HG02623 (cell line): ENCODE results near the gene SMIM1.
"Not testable (repeated sequence)": the region's sequence is repeated elsewhere in the genome, so short reads cannot be mapped to it uniquely, and the experiment has no call there.

ENCODE experiments used
- ATAC-seq: cut with Tn5 transposase; IDR thresholded peaks from one replicate; pipeline ENCODE4 v1.9.1; 2021; ENCODE audit warnings: moderate library complexity; ENCODE audit not compliant: unreplicated experiment

The SMIM1 gene, protein sequence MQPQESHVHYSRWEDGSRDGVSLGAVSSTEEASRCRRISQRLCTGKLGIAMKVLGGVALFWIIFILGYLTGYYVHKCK

DNA sequence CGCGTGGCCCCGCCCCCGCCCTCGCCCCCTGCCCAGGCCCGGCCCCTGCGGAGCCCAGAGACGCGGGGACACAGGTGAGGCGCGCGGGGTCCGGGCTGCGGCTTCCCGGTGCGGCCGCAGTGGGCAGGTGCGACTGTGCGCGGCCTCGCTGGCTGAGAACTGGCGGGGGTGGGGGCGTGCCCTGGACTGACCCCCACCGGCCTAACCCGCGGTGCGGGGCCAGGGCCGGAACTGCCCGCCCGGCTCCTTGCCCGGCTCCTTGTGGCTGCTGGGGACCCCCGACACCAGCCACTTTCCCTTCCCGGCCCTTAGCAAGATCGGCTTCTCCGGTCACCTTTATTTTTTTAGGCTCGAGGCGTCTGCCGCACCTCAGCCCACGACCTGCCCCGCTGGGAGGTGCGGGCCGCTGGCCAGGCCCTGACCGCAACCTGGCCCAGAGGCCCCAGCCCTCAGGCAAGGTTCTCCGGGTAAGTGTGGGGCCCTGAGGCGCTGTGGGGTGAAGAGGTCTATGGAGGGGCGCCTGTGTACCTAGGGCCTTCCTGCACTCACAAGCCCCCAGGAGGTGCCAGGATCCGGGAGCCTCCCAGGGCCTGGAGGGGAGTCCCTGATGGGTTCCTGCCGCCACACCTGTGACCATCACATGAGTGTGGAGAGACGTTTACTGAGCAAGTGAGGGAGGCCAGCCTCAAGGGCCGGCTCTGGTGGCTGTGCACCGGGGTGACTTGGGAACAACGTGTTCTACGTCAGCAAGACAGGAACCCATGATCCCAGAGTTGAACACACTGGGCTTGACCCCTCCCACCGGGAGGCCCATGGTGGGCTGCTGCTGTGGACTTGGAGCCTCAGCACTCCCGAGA, at the start of gene SMIM1:
TSS of gene SMIM1 (plus strand) at position 35 of the 857 bp plus-strand sequence. CDS start 2,625 bp downstream, outside the sequence.
- peak; percentile 8 for ATAC-seq

DNA sequence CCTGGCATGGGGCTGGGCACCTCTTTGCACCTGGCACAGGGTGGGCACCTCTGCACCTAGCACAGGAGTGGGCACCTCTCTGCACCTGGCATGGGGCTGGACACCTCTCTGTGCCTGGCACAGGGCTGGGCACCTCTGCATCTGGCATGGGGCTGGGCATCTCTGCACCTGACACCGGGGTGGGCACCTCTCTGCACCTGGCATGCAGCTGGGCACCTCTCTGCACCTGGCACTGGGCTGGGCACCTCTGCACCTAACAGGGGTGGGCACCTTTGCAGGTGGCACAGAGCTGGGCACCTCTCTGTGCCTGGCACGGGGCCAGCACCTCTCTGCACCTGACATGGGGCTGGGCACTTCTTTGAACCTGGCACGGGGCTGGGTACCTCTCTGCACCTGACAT, 49.7 kb upstream of the SMIM1 start:
- ATAC-seq = no peak

DNA sequence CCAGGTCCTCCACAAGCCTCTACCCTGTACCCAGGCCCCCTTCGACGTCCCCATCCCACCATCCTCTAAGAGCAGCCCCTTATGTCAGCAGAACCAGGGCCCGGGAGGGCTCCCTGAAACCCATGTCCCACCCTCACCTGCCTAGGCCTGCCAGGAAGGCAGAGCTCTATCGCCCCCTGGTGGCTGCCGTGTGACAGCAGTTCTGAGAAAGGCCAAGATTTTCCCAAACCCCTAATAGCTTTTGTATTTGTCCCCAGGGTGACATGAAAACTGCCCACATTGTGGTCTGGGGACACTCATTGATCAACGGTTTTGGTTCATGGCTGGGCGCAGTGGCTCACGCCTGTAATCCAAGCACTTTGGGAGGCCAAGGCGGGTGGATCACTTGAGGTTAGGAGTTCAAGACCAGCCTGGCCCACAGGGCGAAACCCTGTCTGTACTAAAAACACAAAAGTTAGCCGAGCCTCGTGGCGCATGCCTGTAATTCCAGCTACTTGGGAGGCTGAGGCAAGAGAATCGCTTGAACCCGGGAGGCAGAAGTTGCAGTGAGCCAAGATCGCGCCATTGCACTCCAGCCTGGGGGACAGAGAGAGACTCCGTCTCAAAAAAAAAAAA, 48.0 kb upstream of the SMIM1 start:
- ATAC-seq = not testable (repeated sequence)

DNA sequence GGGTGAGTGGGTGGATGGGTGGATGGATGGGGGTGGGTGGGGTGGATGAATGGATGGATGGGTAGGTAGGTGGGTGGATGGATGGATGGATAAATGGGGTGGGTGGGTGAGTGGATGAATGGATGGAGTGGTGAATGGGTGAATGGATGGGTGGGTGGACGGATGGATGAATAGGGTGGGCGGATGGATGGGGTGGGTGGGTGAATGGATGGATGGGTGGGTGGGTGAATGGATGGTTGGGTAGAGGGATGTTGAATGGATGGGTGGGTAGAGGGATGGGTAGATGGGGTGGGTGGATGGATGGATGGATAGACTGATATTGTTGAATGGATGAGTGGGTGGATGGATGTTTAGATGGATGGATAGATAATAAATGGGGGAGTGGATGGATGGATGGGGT, 47.2 kb upstream of the SMIM1 start:
- no peak for ATAC-seq

DNA sequence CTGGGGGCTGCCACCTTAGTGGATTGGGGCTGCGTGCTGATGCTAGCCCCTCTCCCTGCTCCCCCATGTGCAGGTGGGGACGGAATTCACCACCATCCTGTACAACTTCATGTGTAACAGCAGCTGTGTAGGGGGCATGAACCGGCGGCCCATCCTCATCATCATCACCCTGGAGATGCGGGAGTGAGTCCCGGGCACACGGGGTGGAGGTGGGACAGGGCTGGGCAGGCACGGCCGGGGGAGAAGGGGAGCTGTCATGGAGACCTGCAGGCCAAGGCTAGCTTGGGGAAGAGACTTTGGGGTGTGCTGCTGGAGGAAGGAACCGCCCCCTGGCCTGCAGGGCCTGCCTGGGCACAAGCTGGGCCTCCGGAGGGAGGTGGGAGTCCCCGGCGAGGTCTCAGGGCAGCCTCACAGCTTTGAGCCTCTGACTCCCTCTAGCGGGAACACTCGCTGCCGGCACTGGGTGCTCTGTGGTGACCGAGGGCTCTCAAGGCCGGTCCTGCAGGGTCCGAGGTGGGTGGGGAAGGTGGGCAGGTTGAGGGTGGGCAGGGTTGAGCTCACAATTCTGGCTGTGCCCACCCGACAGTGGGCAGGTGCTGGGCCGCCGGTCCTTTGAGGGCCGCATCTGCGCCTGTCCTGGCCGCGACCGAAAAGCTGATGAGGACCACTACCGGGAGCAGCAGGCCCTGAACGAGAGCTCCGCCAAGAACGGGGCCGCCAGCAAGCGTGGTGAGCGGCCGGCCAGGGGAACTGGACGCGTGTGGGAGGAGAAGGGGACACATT, 45.3 kb upstream of the SMIM1 start:
- no peak for ATAC-seq

DNA sequence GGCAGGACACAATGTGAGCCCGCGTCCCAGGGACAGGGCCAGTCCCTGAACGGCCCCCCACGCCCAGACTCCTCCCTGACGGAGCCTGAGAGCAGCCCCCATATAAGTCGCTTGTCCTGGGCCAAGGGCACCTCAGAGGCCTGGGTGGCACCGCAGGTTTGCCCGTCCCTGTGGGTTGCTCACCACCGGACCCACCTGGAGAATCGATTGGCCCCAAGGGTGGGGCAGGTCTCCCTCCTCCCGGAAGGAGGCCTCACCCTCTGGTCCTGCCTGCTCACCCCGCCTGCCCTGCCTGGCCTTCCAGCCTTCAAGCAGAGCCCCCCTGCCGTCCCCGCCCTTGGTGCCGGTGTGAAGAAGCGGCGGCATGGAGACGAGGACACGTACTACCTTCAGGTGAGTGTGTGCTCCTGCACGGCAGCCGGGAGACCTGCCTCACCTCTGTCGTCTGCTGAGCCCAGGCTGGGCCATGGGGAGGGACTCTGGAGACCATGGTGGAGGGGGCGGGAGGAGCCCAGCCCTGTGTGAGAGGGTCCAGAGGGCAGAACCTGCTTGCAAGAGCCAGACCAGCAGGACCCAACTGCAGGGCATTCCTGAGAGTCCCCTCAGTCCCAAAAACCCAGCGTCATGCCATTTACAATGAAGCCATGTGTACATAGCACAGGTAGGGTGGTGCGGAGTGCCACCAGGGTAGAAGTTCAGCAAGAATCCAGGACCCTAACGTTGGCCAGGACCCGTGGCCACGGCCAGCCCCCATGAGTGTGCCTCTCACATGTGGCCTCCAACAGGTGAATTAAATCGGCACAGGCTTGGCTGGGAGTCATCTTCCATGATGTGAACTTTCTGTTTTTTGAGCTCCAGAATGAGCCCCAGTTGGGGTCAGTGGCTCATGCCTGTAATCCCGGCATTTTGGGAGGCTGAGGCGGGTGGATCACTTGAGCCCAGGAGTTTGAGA, 44.4 kb upstream of the SMIM1 start:
- ATAC-seq = no peak

DNA sequence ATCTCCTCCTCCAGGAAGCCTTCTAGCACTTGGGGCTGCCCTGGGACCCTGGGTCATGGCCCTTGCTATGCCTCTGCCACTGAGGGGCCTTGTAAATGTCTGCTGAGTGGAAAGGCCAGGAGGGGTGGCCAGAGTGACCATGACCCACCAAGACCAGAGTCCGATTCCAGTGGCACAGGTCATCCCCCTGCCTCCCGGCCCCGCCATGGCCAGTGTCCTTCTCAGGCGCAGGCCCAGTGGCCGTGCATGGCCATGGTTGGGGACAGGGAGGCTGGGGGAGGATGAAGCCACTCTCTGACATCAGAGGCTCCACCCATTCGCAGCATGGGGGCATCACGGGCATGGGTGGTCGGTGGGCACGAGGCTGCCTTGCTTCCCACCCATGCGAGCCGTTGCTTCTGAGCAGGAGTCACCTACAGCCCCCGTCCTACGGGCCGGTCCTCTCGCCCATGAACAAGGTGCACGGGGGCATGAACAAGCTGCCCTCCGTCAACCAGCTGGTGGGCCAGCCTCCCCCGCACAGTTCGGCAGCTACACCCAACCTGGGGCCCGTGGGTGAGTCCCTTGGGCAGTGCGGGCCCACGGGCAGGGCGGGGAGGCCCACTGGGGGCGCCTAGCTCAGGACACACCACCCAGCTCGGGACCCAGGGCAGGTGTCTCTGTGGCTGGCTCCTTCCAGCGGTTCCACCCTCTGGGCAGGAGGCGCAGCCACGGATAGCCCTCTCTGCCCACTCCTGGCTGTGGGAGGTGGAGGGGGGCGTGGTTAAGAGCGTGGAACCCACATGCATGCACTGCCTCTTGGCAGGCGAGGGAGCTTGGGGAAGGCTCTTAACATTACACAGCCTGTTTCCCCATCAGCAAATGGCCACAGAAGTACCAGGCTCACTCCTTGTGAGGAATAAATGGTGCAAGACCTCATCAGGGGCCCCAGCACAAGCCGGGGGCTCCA, 42.7 kb upstream of the SMIM1 start:
- ATAC-seq = no peak

DNA sequence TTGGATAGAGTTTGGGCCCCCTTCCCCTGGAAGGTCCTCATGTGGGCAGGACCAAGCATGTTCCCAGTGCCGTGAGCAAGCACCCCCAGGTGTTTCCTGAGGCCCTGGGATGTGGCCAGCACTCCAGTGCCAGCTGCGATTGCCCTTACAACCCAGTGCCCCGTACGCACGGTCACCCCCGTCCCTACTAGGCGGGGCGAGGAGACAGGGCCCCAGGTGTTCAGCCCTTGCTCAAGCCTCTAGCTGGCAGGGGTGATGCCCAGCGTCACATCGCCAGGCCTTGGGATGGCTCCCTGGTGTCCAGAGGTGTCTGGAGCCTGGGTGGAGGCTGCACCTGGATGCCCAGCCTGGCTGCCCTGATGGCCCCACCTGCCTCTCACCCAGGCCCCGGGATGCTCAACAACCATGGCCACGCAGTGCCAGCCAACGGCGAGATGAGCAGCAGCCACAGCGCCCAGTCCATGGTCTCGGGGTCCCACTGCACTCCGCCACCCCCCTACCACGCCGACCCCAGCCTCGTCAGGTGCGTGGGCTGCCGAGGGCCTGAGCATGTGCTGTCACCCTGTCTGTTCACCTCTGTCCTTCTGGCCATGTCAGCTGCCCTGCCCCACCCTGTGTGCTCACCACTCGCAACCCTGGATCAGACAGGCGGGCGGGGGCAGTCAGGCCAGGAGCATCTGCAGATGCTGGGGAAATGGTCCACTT, 41.9 kb upstream of the SMIM1 start:
- no peak for ATAC-seq

DNA sequence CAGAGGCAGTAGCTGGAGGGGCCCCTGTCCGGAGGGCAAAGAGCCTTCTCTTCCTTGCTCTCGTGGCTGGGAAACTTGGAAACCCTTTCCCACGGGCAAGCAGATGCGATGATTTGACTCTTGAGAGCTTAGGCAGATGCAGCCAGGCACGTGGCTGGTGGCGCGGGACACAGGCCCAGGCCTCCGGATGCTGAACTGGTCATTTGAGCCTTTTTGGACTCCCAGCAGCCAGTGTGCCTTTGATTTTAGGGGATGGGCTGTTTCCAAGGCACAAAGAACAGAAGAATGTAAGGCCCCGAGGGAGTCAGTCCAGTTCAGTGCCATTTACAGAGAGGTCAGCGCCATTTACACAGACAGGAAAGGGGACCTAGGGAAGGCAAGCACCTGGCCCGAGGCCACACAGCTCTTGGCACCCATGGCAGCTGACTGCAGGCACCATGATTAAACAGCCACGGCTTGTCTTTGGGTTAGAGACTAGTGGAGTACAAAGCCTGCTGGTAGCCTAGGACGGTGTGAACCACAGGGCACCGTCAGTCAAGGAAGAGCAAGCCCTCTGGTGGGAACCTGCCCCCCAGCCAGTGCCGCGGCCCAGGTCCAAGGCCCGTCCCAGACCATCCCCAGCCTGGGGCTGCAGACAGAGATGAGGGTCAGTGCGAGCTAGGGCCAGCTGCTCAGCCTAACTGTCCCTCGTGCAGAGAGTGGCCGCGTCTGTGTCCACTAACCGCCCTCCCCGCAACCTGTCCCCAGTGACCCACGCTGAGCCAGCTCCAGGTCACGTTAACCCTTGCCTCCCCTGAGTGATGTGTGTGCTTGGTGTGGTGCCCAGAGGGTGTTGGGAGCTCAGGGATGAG, 40.7 kb upstream of the SMIM1 start:
- ATAC-seq = no peak

DNA sequence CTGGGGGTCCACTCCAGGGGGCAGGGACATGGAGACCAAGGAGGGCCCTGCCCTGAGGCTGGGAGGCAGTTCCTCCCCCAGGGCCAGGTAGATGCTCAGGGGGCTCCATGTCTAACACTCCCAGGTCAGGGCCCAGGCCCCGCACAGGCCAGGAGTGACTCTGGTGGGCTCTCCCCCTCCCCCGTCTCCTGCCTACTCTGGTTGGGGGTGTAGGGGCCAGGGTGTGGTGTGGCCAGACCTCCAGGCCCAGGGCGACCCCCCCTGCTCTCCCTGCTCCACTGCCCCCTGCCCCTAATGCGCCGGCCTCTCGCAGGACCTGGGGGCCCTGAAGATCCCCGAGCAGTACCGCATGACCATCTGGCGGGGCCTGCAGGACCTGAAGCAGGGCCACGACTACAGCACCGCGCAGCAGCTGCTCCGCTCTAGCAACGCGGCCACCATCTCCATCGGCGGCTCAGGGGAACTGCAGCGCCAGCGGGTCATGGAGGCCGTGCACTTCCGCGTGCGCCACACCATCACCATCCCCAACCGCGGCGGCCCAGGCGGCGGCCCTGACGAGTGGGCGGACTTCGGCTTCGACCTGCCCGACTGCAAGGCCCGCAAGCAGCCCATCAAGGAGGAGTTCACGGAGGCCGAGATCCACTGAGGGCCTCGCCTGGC, 40.0 kb upstream of the SMIM1 start:
- ATAC-seq = no peak

DNA sequence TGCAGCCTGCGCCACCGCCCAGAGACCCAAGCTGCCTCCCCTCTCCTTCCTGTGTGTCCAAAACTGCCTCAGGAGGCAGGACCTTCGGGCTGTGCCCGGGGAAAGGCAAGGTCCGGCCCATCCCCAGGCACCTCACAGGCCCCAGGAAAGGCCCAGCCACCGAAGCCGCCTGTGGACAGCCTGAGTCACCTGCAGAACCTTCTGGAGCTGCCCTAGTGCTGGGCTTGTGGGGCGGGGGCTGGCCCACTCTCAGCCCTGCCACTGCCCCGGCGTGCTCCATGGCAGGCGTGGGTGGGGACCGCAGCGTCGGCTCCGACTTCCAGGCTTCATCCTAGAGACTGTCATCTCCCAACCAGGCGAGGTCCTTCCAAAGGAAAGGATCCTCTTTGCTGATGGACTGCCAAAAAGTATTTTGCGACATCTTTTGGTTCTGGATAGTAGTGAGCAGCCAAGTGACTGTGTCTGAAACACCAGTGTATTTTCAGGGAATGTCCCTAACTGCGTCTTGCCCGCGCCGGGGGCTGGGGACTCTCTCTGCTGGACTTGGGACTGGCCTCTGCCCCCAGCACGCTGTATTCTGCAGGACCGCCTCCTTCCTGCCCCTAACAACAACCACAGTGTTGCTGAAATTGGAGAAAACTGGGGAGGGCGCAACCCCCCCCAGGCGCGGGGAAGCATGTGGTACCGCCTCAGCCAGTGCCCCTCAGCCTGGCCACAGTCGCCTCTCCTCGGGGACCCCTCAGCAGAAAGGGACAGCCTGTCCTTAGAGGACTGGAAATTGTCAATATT, 39.3 kb upstream of the SMIM1 start:
- ATAC-seq = no peak

DNA sequence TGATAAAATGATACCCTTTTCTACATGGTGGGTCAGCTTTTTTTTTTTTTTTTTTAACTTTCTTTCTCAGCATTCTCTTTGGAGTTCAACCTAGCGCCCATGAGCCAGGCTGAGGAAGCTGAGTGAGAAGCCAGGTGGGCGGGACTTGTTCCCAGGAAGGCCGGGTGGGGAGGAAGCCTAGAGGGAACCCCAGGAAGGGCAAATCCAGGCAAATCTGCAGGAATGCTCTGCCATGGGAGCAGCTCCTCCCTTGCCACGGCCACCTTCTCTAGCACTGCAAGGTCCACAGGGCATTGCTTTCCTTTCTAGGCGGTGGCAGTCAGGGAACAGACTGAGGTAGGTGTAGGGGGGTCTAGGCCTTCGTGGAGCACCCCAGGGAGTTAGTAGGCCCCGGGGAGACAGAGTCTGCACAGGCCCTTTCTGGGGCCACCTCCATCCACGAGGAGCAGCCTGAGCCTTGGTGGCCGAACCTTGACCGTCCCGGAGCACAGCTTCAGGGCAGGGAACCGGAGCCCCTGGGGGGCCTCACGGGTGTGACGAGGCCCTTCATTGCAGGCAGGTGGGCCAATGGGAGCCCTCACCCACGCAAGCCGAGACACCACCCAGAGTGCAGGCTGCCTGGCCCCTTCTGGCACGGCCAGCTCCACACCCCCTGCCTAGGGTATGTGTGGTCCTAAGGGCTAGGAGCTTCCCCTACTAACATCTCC, 38.5 kb upstream of the SMIM1 start:
- ATAC-seq = no peak

DNA sequence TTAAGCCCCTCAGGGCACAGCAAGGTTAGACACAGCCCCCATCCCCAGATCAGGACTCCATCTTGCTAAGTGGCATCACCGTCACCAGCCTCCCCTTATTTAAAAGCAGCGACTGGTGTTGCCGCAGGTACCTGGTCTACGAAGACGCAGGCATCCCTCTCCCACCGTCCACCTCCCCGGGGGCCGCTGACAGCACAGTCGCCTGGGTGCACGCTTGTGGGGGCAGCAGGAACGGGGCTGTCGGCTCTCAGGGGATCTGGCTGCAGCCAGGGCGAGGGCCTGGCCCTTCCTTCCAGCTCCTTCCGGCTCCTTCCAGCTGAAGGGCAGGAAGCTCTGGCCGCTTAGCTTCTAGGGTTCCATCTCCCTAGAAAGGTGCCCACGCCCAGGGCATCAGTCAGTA, 37.9 kb upstream of the SMIM1 start:
- no peak for ATAC-seq

DNA sequence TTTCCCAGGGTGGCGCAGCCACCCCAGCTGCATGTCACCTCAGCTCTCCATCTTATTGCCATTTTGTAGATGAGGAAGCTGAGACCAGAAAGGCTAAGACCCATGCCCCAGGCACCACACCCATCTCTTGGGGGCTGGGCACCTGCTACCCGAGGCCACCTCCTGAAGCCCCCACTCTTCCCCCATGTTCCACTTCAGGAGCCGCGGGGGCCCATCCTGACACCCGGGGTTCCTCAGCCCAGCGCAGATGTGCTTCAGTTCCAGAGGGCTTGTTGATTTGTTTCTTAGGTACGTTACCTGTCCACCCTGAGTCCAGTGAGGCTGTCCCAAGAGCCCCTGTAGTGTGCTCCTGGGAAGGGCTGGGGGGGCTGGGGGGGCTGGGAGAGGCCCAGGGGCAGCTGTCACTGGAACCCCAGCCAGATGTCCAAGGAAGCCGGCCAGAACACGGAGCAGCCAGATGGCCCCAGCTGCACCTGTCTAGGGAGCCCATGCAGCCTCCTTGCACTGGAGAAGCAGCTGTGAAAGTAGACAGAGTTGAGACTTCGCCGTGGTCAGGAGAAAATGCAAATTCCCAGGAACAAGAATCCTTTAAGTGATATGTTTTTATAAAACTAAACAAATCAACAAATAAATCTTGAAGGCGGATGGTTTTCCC, 37.4 kb upstream of the SMIM1 start:
- ATAC-seq = no peak

DNA sequence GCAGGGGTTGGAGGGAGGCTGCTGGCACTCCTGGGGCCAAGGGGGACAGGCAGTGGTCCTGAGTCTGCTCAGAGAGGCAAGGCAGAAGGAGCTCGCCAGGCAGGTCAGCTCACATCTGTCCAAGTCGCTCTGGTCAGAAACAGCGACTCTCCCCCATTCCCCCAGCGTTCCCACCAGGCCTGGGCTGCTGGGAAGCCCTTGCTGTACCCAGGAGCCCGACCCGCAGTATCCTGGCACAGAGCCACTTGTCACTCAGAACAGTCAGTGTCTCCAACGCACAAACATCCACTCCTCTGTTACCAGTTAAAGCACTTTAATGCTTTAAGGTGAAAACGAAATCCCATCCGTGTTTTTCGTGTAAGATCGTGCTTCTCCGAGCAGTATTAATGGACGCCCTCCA, 36.9 kb upstream of the SMIM1 start:
- no peak for ATAC-seq
